ENCODE measurements around the gene NLRP7.

Gene NLRP7

GRCh38 chr19:54873990-54874389 is 73.3 kb downstream of the NLRP7 start, which contains the start of gene FCAR:
Gene FCAR, plus strand, starts transcription at chr19:54874235. Its CDS starts 55 bp downstream, at chr19:54874290.
- no peak for DNase-seq (ENCODE audit: low spot score)
